HepG2 (cell line): ENCODE data around the gene NDE1. TPM values are rescaled to one million over a fixed set of nuclear protein-coding genes. Genes with fewer than 3 reads are reported as not detected.

Source experiments
- ATAC-seq: fragments of 200-7000 bp; cut with Tn5 transposase; 3 replicates; pipeline ENCODE4 v1.9.1; 2020; ENCODE audit warnings: mild to moderate bottlenecking, moderate library complexity
- BruUV-seq: library from RNA; stranded (reverse); fragments of 400-500 nt; replicated peaks from 2 replicates; lab custom pipeline; 2021; lab: Mats Ljungman, UMichigan
- CTCF ChIA-PET: fragments of 300-600 bp; formaldehyde crosslinking; extraction: SDS; loops from one replicate; lab custom pipeline; 2021; ENCODE audit warnings: low total read pairs, inconsistent platforms, low intra/inter-chr PET ratio; lab: Yijun Ruan, JAX
- POLR2A ChIA-PET: fragments of 350-600 bp; sonication (Branson Sonifier 250); formaldehyde crosslinking; loops from one replicate; lab custom pipeline; 2020; ENCODE audit warnings: antibody characterized with exemption, inconsistent platforms; lab: Yijun Ruan, JAX
- DNase-seq: peaks from one replicate; pipeline ENCODE4 v3.0.0-alpha.2; 2015; ENCODE audit warnings: low spot score
- FAIRE-seq: peaks from 3 replicates; lab custom pipeline; 2011; peaks lifted over from hg19 to GRCh38; lab: Jason Lieb, UNC
- H2AFZ ChIP-seq: one replicate; pipeline ENCODE4 v1.6.1; 2011; ENCODE audit warnings: low read length, inconsistent platforms
- H3K27ac ChIP-seq: fragments of 300-600 bp; 3 replicates; pipeline ENCODE4 v1.8.0; 2011; ENCODE audit warnings: mixed run types, mild to moderate bottlenecking, mixed read lengths, low read length, inconsistent platforms; ENCODE audit not compliant: insufficient read depth; ENCODE audit errors: extremely low read length
- H3K27me3 ChIP-seq, 2 experiments: fragments of 200-600 bp in 1 of 2; 2 replicates in 1 of 2; 3 replicates in 1 of 2; pipeline versions ENCODE4 v1.6.0 to v1.8.0; 2011; ENCODE audit warnings: low read length in 2 of 2, mild to moderate bottlenecking in 2 of 2, moderate library complexity in 2 of 2, inconsistent platforms in 1 of 2; ENCODE audit not compliant: insufficient read depth in 2 of 2, control insufficient read depth in 1 of 2
- H3K36me3 ChIP-seq, 2 experiments: fragments of 200-600 bp in 1 of 2; replicated peaks in 1 of 2; 2 replicates in 1 of 2; 3 replicates in 1 of 2; pipeline versions ENCODE4 v1.5.1 to v1.8.0; 2011; ENCODE audit warnings: low read length in 2 of 2, inconsistent platforms in 1 of 2; ENCODE audit not compliant: insufficient read depth in 2 of 2, control insufficient read depth in 1 of 2
- H3K4me1 ChIP-seq: 2 replicates; pipeline ENCODE4 v1.5.1; 2012; ENCODE audit warnings: low read length, inconsistent platforms; ENCODE audit not compliant: insufficient read depth
- H3K4me2 ChIP-seq: 2 replicates; pipeline ENCODE4 v1.6.0; 2011; ENCODE audit warnings: low read depth, low read length, inconsistent platforms
- H3K4me3 ChIP-seq, 3 experiments: fragments of 200-600 bp in 1 of 3; sonication (generic), shearing (Covaris generic) in 1 of 3; replicated peaks in 1 of 3; 2 replicates each; pipeline ENCODE4 v1.5.1; 2011 to 2016; ENCODE audit warnings: low read length in 3 of 3, inconsistent platforms in 2 of 3, low read depth in 2 of 3, mild to moderate bottlenecking in 2 of 3, control low read depth in 1 of 3, mixed read lengths in 1 of 3; ENCODE audit not compliant: insufficient read depth in 1 of 3
- H3K79me2 ChIP-seq: one replicate; pipeline ENCODE4 v1.6.1; 2011; ENCODE audit warnings: low read length, inconsistent platforms; ENCODE audit not compliant: insufficient read depth
- H3K9ac ChIP-seq: 2 replicates; pipeline ENCODE4 v1.6.0; 2011; ENCODE audit warnings: mild to moderate bottlenecking, low read depth, low read length, inconsistent platforms; ENCODE audit not compliant: insufficient read depth
- H3K9me3 ChIP-seq: 2 replicates; pipeline ENCODE4 v1.5.1; 2012; ENCODE audit warnings: mild to moderate bottlenecking, low read length
- H4K20me1 ChIP-seq: 2 replicates; pipeline ENCODE4 v1.6.0; 2011; ENCODE audit warnings: inconsistent platforms, mild to moderate bottlenecking, low read length, moderate library complexity; ENCODE audit not compliant: insufficient read depth
- GATA4 ChIP-seq: sonication (generic); IDR thresholded peaks from 2 replicates; pipeline ENCODE4 v1.6.1; 2016; ENCODE audit warnings: antibody characterized with exemption, low read depth, borderline replicate concordance
- HCFC1 ChIP-seq: fragments of 150-350 bp; IDR thresholded peaks from 2 replicates; pipeline ENCODE4 v1.6.1; 2014; ENCODE audit warnings: low read depth, low read length
- HMG20A ChIP-seq: IDR thresholded peaks from 2 replicates; pipeline ENCODE4 v1.6.1; 2016; ENCODE audit warnings: borderline replicate concordance
- MAZ ChIP-seq, 2 experiments: sonication (generic) in 1 of 2; formaldehyde crosslinking in 1 of 2; IDR thresholded peaks; 2 replicates each; pipeline versions ENCODE4 v1.5.0 to v1.6.1; 2012 to 2020; ENCODE audit warnings: low read depth in 2 of 2, mild to moderate bottlenecking in 2 of 2, borderline replicate concordance in 1 of 2, improper control_type of control experiment in 1 of 2, low read length in 1 of 2, missing genetic modification reagents in 1 of 2, moderate library complexity in 1 of 2
- NFKBIZ ChIP-seq: IDR thresholded peaks from 2 replicates; pipeline ENCODE4 v1.6.1; 2018; ENCODE audit warnings: missing genetic modification reagents, missing compliant biosample characterization
- PHF5A ChIP-seq: IDR thresholded peaks from one replicate; pipeline ENCODE4 v1.6.1; 2018; ENCODE audit warnings: low read depth, missing genetic modification reagents; ENCODE audit not compliant: unreplicated experiment
- POGZ ChIP-seq: sonication (generic); formaldehyde crosslinking; IDR thresholded peaks from 2 replicates; pipeline ENCODE4 v1.4.0; 2020; ENCODE audit warnings: mild to moderate bottlenecking, missing genetic modification reagents
- PRDM10 ChIP-seq: sonication (generic); formaldehyde crosslinking; IDR thresholded peaks from 2 replicates; pipeline ENCODE4 v1.4.0; 2020; ENCODE audit warnings: low read depth, missing genetic modification reagents
- SIX4 ChIP-seq: sonication (generic); formaldehyde crosslinking; IDR thresholded peaks from 2 replicates; pipeline ENCODE4 v1.4.0; 2020; ENCODE audit warnings: missing genetic modification reagents
- SMARCC2 ChIP-seq: fragments of 450-650 bp; IDR thresholded peaks from 2 replicates; pipeline ENCODE4 v1.6.1; 2017; ENCODE audit warnings: antibody characterized with exemption, mild to moderate bottlenecking
- SOX13 ChIP-seq, 3 experiments: fragments of 450-650 bp in 1 of 3; sonication (generic) in 1 of 3; formaldehyde crosslinking in 1 of 3; IDR thresholded peaks in 2 of 3; conservative IDR thresholded peaks in 1 of 3; 2 replicates each; pipeline versions ENCODE4 v1.5.0 to v1.6.1; 2016 to 2020; ENCODE audit warnings: antibody characterized with exemption in 1 of 3, mild to moderate bottlenecking in 1 of 3, missing compliant biosample characterization in 1 of 3, missing genetic modification reagents in 1 of 3, moderate library complexity in 1 of 3
- YEATS4 ChIP-seq: sonication (generic); formaldehyde crosslinking; IDR thresholded peaks from 2 replicates; pipeline ENCODE4 v1.4.0; 2020; ENCODE audit warnings: missing genetic modification reagents, borderline replicate concordance
- ZFP36L2 ChIP-seq: sonication (generic); formaldehyde crosslinking; IDR thresholded peaks from 2 replicates; pipeline ENCODE4 v1.4.0; 2020; ENCODE audit warnings: missing genetic modification reagents
- ZNF256 ChIP-seq: sonication (generic); formaldehyde crosslinking; conservative IDR thresholded peaks from 2 replicates; pipeline ENCODE4 v1.4.0; 2020; ENCODE audit warnings: missing genetic modification reagents
- ZNF782 ChIP-seq: sonication (generic); formaldehyde crosslinking; IDR thresholded peaks from 2 replicates; pipeline ENCODE4 v1.4.0; 2020; ENCODE audit warnings: missing genetic modification reagents, mild to moderate bottlenecking, borderline replicate concordance
- WGBS: methylation state at CpG from one replicate; pipeline ENCODE4 v1.1.6; 2017; ENCODE audit warnings: low lambda C conversion rate; 5-methylcytosine and 5-hydroxymethylcytosine counted together
- in situ Hi-C: cut with HindIII; loops from 2 replicates; pipeline ENCODE4 v1.10.0; 2017; ENCODE audit warnings: low pct_unique_long_range_greater_than_20kb; ENCODE audit not compliant: extremely low pct_ligation_motif_present
- intact Hi-C: fragments of 100-400 bp; cut with micrococcal nuclease; formaldehyde crosslinking; loops from one replicate; pipeline ENCODE4 v1.10.0; 2022; ENCODE audit not compliant: unreplicated experiment
- polyA plus RNA-seq, 8 experiments: library from polyadenylated mRNA; depleted of rRNA in 3 of 8; stranded (reverse) in 7 of 8; unstranded in 1 of 8; fragments of >200 nt; fragmentation: Illumina TruSeq in 4 of 8; extraction: Trizol in 4 of 8; gene quantifications; 2 replicates each; pipeline versions ENCODE4 v1.2.1 to v1.2.3, GENCODE V29; 2011 to 2016; ENCODE audit warnings: low read depth in 4 of 8, missing spikeins in 1 of 8, mixed read lengths in 1 of 8; ENCODE audit not compliant: insufficient read depth in 1 of 8
- total RNA-seq, 5 experiments: library from RNA; depleted of rRNA; stranded (reverse); fragments of >200 nt; fragmentation: Illumina TruSeq; extraction: Trizol; gene quantifications; 2 replicates each; pipeline ENCODE4 v1.2.3, GENCODE V29; 2016; ENCODE audit warnings: low read depth in 1 of 5
- TF ChIP-seq, protein P1 (sequence below): sonication (generic); formaldehyde crosslinking; IDR thresholded peaks from 2 replicates; pipeline ENCODE4 v1.4.0; 2020; ENCODE audit warnings: missing genetic modification reagents, borderline replicate concordance

NDE1 gene
- total and polyA plus RNA-seq, 2 of the 13 experiments (the other 11 are each of a cell fraction or from before 2014, with no cell fraction given): 40.9 to 72.5 TPM

GRCh38 chr16:15689290-15689689 lies 39.2 kb downstream of the NDE1 start (continued):
- TF ChIP-seq PRDM10 (CRISPR knock-in tag) (no peak), NFKBIZ (CRISPR knock-in tag) (no peak), SIX4 (CRISPR knock-in tag) (no peak), HCFC1 (no peak), SMARCC2 (no peak), ZNF256 (CRISPR knock-in tag) (no peak)

DNA sequence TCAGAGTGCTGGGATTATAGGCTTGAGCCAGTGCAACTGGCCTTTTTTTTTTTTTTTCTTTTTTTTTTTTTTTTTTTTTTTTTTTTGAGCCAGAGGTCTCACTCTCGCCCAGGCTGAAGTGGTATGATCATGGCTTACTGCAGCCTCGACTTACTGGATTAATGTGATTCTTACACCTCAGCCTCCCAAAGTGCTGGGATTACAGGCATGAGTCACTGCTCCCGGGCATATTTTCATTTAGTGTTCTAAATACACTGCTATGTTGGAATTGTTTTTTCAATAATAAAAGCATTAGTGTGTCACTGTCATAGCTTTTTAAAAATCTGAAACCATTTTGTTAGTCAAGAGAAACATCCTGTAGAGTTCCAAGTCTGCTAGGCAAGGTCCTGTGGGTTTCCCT lies 40.3 kb downstream of the NDE1 start:
- DNase-seq (no peak), ATAC-seq (no peak), FAIRE-seq (no peak)
- Histone ChIP-seq H2AFZ (no peak overlapping the region), H3K79me2 (no peaks in the 10 kb centered on the region), H3K9ac (no peak overlapping the region), H3K4me2 (no peak overlapping the region), H4K20me1 (no peaks in the 10 kb centered on the region), H3K4me3 (no peak overlapping the region), H3K27ac (no peak overlapping the region), H3K36me3 (peaks cover 68 to 89% of the 10 kb centered on the region in 2 experiments), H3K4me1 (no peaks in the 10 kb centered on the region), H3K9me3 (no peaks in the 10 kb centered on the region), H3K27me3 (no peaks in the 10 kb centered on the region)
- in situ Hi-C loops: no loop called here
- BruUV-seq: no TSS peak
- intact Hi-C loops: no loop called here
- CTCF ChIA-PET: no interaction called here
- POLR2A ChIA-PET: no interaction called here
- WGBS: 98% methylated on average over 3 of the region's 3 CpGs
- TF ChIP-seq SOX13 (IDR thresholded peaks at IDR 0.05): no peak
- TF ChIP-seq SOX13 (CRISPR knock-in tag; conservative IDR thresholded peaks at IDR 0.05 in 1 of 2, IDR thresholded peaks at IDR 0.05 in 1 of 2): no peak
- TF ChIP-seq GATA4: no peak
- no peak for TF ChIP-seq HMG20A
- TF ChIP-seq MAZ (IDR thresholded peaks at IDR 0.05; ENCODE audit: borderline replicate concordance, low read depth, low read length): no peak
- no peak for TF ChIP-seq MAZ (CRISPR knock-in tag; IDR thresholded peaks at IDR 0.05; ENCODE audit: low read depth)
- TF ChIP-seq ZFP36L2 (CRISPR knock-in tag): no peak
- TF ChIP-seq PHF5A (CRISPR knock-in tag): no peak
- TF ChIP-seq POGZ (CRISPR knock-in tag): no peak
- TF ChIP-seq, protein P1, sequence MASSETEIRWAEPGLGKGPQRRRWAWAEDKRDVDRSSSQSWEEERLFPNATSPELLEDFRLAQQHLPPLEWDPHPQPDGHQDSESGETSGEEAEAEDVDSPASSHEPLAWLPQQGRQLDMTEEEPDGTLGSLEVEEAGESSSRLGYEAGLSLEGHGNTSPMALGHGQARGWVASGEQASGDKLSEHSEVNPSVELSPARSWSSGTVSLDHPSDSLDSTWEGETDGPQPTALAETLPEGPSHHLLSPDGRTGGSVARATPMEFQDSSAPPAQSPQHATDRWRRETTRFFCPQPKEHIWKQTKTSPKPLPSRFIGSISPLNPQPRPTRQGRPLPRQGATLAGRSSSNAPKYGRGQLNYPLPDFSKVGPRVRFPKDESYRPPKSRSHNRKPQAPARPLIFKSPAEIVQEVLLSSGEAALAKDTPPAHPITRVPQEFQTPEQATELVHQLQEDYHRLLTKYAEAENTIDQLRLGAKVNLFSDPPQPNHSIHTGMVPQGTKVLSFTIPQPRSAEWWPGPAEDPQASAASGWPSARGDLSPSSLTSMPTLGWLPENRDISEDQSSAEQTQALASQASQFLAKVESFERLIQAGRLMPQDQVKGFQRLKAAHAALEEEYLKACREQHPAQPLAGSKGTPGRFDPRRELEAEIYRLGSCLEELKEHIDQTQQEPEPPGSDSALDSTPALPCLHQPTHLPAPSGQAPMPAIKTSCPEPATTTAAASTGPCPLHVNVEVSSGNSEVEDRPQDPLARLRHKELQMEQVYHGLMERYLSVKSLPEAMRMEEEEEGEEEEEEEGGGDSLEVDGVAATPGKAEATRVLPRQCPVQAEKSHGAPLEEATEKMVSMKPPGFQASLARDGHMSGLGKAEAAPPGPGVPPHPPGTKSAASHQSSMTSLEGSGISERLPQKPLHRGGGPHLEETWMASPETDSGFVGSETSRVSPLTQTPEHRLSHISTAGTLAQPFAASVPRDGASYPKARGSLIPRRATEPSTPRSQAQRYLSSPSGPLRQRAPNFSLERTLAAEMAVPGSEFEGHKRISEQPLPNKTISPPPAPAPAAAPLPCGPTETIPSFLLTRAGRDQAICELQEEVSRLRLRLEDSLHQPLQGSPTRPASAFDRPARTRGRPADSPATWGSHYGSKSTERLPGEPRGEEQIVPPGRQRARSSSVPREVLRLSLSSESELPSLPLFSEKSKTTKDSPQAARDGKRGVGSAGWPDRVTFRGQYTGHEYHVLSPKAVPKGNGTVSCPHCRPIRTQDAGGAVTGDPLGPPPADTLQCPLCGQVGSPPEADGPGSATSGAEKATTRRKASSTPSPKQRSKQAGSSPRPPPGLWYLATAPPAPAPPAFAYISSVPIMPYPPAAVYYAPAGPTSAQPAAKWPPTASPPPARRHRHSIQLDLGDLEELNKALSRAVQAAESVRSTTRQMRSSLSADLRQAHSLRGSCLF (CRISPR knock-in tag): no peak
- no peak for TF ChIP-seq YEATS4 (CRISPR knock-in tag)
- TF ChIP-seq ZNF782 (CRISPR knock-in tag): no peak
